Occipital lobe (tissue), 2 donors: ENCODE data around the gene FBLN2. TPM values are rescaled to one million over a fixed set of nuclear protein-coding genes. Genes with fewer than 3 reads are reported as not detected.

ENCODE experiments used
- DNase-seq: peaks from one replicate; lab custom pipeline; 2025; lab: John Stamatoyannopoulos, UW
- total RNA-seq: library from RNA; depleted of rRNA; stranded (reverse); fragments of >200 nt; gene quantifications from one replicate; pipeline ENCODE4 v1.2.3, GENCODE V29; 2014

FBLN2 gene
- total RNA-seq, 1 donor from 2014 or later = 9.4 TPM

DNA sequence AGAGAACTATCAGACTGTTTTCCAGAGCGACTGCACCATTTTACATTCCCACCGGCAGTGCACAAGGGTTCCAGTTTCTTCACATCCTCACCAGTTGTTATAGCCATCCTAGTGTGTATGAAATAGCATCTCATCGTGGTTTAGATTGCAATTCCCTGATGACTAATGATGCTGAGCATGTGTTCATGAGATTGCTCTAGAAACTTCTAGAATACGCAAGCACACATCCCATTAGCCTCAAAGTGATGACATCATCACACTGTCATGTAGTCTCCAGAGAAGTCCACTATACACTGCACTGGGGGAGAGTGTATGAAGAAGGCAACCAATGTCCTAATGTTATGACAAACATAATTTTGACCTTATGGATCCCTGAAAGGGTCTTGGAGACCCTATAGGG lies 30.1 kb downstream of the FBLN2 start:
- no peak for DNase-seq

DNA sequence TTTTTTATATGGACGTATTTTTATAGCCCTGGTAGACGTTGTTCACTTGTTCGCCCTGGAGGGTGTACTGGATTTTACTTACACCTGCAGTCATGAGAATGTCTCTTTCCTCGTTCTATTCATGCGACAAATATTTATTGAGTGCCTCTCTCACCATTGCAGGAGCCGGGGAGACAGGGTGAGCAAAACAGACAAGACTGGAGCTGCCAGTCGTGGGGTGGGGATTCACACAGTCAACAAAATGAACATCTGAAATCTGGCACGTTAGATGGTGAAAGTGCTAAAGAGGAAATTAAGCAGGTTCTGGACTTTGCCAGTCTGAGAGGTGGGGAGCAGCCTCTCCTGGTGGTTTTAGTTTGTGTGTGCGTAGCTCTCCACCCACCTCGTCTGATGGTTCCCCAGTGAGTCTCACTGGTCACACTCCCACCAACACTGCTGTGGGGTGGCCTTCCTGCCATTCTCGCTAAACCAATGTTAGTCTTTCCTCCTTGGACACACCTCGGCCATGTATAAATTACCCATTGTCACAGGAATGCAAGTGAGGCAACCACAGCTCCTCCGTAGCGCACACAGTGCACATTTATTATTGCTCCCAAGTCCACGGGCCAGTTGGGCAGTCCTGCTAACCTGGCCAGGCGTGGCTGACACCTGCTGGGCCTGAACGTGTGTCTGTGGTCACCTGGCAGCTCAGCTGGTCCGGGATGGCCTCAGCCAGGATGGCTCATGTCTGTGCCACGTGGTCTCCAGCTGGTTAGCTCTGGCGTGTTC lies 31.5 kb downstream of the FBLN2 start:
- no peak for DNase-seq

DNA sequence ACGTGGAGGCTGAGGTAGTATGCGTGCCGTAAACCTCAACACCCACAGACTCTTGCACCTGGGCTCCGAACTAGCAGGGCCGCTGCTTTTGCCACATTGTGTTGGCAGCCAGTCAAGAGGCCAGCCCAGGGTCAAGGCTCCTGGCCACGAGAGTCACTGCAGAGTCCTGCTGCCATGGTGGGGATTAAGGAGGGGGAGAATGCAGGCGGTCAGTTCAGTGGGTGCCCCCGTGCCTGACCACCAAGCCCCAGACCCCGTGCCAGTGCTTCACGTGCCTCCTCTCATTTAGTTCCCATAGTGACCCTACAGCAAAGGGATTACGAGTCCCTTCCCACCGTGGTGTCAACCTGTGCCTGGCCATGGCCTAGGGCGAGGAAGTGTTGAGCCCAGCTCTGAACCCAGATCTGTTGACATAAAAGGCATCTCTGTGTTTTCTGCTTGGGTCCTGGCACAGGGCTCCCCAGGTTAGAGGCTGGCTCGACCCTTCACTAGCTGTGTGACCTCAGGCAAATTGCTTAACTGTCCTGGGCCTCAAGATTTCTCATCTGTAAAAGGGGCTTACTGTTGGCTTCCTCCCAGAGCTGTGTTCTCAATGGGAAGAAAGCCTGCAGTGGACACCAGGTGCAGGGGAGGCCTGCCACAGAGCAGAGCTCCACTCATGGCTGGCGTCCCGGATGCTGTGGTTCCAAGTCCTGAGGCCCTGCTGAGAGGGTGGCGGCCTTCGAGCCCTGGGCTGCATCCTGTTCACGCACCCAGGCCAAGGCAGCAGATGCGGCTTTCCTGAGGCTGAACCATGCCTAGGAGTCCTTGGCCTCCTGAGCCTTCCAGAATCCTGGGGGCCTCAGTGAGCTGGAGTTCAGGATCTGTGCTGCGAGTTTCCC lies 32.8 kb downstream of the FBLN2 start:
- no peak for DNase-seq

- DNase-seq = no peak
Observed at GRCh38 chr3:13582366-13583250, 33.7 kb downstream of the FBLN2 start.

GRCh38 chr3:13583251-13584180 lies 34.6 kb downstream of the FBLN2 start:
- no peak for DNase-seq

DNA sequence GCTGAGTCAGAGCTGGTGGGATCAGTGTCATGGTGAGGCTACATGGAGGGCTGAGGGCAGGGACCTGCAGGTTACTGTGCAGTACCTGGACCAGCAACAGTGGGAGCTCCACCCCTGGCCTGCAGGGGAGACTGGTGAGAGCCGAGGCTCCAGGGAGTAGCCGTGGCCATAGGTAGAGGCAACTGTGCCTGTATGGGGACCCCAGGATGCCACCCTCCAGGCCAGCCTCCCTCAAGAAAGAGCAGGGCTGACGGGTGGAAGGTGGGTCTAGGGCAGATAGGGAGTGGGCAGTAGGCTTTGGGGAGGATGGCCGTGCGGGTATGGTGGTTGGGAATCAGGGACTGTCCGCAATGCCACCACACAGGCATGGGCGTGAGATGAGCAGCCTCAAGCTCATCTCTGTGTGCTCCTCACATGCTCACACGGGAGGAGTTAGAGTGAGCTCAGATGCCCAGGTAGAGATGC lies 35.5 kb downstream of the FBLN2 start:
- DNase-seq = no peak

DNA sequence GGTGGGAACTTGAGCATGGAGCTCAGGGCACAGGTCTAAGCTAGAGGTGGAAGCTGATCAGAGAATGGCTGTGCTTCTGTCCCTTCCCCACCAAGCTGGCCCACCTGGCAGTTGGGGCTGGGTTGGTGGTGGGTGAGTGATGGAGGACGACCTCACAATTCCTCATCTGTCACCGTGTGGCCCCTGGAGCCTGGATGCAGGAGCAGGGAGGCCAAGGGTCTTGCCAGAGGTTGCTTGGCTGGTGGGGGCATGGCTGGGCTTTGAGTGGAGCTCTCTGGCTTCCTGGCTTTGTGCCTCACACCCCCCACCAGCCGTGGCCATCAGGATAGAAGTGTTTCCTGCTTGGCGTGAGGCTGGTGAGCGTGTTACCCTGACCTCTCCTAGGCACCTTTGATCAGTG lies 36.0 kb downstream of the FBLN2 start:
- no peak for DNase-seq

DNA sequence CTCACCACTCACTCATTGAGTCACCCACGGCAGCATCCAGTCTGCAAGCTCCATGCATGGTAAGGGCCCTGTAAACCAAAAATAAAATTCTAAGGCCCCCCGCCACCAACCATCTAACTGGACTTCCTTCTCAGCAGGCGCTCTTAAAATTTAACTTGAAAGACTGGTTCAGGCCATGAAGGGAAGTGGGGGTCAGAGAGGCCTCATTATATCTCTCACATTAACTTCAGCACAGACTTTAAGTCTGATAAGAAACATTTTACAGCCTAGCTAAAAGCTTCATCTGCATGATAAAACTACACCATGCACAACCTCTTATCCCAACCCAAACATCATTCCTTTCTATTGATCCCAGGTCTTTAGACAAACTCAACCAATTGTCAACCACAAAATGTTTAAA lies 38.5 kb downstream of the FBLN2 start:
- DNase-seq = no peak

DNA sequence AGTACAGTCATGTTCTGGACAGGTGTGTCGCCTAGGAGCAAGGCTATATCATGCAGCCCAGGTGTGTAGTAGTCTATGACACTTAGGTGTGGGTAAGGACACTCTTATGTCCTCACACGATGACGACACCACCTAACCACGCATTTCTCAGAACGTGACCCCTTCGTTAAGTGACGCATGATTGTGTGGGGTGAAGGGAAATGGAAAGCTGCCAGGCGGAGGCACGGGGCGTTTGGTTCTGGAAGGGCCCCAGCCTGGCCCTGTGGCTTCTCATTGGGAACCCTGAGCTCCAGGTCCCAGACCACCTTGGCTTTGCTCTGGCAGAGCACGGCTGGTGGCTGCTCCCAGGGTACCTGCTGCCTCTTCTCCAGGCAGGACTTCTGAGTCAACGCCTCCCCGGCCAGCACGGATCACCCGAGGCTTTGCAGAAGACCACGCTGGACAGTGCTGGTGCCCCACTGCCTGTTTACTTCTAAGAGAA lies 39.3 kb downstream of the FBLN2 start:
- no peak for DNase-seq

GRCh38 chr3:13588993-13589392 lies 40.1 kb downstream of the FBLN2 start:
- no peak for DNase-seq

- DNase-seq = no peak
Observed at GRCh38 chr3:13590841-13591520, 42.1 kb downstream of the FBLN2 start.

DNA sequence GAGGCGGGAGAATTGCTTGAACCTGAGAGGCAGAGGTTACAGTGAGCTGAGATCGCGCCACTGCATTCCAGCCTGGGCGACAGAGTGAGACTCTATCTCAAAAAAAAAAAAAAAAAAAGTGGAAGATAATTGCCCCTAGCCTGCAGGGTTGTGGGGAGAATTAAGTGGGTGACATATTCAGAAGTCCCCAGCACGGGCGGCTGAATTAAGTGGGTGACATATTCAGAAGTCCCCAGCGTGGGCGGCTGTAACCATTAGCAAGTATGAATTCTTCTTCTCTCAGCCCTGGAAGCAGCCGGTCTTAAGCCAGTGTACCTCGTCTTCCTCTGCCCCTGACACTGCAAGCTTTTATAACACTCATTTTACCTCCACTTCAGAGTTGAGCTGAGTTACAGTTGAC lies 44.7 kb downstream of the FBLN2 start:
- DNase-seq = no peak

DNA sequence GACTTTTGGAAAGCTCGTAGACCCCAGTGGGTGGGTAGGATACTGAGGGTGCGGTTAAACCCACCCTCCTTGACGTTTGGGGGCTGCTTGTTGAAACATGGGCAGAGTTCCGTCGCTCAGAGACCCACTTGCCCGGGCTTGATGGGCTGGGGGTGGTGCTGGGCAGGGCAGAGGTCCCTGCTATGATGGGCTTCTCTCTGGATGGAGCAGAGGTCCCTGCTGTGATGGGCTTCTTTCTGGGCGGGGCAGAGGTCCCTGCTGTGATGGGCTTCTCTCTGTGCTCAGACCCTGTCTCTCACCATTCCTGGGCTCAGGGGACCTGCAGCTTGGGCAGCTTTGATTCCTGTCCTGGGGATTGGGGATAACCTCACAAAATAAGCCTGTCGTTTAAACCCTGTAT lies 45.2 kb downstream of the FBLN2 start:
- no peak for DNase-seq

GRCh38 chr3:13594991-13595421 lies 46.1 kb downstream of the FBLN2 start:
- no peak for DNase-seq

DNA sequence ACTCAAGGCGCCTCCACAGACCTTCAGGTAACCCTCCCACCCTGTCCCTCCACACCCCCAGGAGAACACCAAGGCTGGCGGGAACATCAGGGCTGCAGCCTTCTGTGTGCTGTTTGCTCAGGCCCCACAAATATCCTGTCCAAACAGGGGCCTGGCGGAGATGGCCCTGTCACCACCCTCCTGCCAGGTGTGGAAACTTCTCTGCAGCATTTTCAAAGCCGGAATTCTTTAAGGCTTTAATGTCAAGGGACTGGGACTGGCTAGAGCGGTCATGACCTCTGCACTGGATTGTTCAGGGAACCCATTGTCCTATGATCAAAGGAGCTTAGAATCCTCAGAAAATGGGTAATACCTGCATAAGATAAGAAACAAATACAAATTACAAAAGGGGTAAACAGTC lies 46.6 kb downstream of the FBLN2 start:
- no peak for DNase-seq

DNA sequence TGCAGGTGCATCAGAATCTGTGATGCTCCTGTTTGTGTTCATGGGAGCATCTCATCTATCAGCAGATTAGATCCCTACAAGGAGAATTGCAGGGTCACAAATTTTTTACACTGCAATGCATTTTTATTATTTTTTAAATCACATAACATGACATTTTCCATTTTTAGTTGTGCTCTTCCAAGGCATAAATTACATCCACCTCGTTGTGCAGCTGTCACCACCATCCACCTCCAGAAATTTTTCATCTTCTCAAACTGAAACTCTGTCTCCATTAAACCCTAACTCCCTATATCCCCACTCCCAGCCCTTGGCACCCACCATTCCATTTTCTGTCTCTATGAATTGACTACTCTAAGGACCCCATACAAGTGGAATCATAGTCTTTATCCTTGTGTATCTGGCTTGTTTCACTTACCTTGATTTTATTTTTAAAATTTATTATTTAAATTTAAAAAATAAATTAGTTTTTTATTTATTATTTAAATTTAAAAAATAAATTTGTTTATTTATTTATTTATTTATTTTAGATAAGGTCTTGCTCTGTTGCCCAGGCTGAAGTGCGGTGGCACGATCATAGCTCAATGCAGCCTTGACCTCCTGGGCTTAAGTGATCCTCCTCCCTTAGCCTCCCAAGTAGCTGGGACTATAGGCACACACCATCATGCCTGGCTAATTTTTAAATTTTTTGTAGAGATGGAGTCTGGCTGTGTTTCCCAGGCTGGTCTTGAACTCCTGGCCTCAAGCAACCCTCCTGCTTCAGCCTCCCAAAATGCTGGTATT lies 47.7 kb downstream of the FBLN2 start:
- DNase-seq = no peak

GRCh38 chr3:13597661-13598060 lies 48.7 kb downstream of the FBLN2 start:
- DNase-seq = no peak

- DNase-seq = no peak
Observed at GRCh38 chr3:13598201-13598600, 49.3 kb downstream of the FBLN2 start.
